HG03280 (cell line): ENCODE results near the gene CARNS1.
A peak's percentile ranks its signal among the peaks of the same experiment; 100 is the strongest.

Experiments
- ATAC-seq: cut with Tn5 transposase; IDR thresholded peaks from one replicate; pipeline ENCODE4 v1.9.1; 2021; ENCODE audit warnings: mild to moderate bottlenecking, moderate library complexity; ENCODE audit not compliant: unreplicated experiment

Gene CARNS1

DNA sequence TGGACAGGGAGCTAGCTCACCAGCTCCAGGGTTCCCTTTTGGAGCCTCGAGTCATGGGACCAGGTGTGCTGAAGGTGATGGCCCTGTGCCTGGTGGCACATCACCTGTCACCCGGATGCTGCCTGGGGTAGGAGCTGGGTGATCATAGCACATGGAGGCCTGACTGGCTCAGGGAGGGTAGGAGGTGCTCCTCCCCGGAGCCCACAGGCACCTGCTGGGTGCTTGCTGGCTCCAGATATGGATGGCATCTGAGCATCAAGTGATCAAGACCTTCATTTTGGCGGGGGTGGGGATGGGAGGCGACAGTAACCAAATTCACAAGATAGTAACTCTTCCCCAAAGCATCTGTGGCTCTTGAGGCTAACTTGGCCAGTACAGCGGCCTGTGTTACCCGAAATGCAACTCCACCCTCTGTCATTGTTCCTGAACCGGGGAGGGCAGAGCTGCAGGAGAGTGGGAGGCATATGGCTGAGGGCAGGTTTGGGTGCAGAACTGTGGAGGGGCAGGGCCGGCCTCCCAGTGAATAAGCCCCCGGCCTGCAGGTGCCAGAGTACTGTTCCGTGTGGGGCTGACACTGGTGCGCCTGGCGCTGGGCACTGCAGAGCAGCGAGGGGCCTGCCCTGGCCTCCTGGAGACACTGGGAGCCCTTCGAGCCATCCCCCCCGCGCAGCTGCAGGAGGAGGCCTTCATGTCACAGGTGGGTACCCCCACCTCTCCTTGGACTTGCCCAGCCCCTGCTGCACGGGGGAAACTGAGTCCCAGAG is 6.9 kb upstream of the CARNS1 start:
- ATAC-seq, result no peak

DNA sequence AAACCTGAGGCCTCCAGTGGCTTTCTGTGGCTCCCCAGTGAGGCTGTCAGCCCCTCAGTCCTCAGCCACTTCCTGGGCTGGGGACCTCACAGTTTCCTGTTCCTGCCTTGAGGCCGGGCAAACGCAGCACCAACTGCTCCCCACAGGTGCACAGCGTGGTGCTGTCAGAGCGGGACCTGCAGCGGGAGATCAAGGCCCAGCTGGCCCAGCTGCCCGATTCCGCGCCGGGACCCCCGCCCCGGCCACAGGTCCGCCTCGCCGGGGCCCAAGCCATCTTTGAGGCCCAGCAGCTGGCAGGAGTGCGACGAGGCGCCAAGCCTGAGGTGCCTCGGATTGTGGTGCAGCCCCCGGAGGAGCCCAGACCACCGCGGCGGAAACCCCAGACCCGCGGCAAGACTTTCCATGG is 6.2 kb upstream of the CARNS1 start:
- ATAC-seq, result no peak

DNA sequence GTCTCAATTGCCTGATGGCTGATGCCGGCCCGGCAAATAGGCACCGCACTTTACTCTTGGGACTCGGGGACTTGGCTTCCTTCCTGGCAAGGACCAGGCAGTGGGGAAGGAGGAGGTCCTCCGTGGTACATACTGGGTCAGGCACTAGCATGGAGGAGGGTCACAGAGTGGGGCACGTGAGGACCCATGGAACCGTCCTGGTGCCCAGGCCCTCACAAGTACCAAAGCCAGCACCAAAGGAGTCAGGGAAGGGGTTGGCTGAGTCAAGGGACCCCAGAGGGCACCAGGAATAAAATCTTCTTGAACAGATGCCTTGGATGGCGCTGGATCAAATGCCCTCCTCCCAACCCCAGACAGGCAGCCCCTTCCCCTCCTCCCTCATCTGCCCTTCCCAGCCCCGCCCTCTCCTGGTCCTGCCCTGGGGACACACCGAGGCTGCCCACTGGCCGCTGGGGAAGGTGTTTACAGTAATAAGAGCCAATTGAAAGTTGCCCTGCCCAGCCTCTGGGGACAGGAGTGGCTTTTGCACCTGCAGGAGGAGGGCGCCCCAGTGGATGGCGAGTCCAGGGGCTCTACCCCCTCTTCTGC is 5.6 kb upstream of the CARNS1 start:
- ATAC-seq, result no peak

DNA sequence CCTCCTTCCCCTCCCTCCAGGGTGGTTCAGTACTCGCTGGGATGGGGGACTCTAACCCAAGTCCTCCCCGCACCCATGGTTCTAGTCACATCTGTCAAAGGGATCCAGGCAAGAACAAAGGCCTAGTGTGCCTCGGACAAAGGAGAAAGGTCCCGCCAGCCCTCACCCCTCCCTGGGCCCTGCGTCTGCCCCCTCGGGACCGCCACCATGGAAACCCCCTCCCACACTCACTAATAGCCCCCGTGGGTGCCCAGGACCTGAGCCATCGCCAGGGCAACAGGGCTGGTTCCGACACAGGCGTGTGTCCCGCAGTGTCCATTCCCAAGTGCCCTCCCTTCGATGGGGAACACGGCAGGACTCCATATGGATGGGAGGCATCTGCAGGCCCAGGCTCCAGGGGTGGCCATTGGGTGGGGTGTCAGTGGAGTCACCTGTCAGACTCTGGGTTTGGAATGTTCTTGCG is 5.1 kb upstream of the CARNS1 start:
- ATAC-seq, result no peak

DNA sequence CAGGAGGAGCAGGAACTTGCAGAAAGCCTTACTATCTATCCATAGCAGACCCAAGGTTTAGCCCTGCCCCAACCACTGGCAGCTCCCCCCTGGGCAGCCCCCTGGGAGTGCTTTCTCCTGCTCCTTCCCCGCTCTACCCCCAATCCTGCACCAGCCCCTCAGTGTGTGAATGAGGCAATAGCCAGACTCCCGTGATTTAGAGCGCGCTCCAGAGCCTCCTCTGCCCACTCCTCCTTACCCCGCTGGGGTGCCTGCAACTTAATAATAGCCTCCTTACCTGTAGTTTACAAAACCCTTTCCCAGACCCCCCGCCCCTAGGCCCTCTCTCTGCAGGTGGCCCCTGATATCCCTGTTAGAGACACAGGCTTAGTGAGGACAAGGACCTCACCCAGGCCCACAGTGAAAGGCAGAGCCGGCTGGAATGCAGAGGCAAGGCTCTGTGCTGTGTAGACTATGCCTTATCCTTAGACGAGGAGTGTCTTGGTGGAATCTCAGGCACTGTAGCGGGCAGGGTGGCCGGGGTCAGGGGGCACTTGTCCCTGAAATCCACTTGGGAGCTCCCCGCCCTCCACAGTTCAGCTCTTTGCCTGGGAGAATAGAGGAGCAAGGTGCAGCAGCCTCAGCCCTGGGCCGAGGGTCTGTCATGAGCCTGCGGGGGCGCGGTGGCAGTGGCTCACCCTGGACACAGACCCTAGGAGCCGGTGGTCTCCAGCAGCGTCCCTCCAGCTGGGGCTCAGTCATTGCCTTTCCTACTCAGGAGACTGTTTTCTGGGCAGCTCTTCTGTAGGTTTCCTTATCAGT is 4.3 kb upstream of the CARNS1 start:
- no peak for ATAC-seq

DNA sequence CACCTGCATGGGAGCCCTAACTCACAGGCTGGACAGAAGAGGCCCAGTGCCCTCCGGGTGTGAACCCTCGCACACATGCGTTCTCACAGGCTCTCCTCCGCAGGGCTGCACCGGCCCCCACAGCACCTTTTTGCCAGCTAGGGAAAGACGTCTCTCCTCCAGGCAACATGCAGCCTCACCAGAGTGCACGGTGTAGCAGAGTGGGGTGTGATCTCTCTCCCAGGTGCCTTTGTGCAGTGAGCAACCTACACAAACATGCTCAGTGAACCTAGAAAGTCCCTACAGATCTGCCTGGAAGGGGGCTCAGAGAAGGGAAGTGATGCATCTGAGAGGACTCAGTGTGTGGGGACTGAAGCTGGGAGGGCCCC is 3.7 kb upstream of the CARNS1 start:
- no peak for ATAC-seq

DNA sequence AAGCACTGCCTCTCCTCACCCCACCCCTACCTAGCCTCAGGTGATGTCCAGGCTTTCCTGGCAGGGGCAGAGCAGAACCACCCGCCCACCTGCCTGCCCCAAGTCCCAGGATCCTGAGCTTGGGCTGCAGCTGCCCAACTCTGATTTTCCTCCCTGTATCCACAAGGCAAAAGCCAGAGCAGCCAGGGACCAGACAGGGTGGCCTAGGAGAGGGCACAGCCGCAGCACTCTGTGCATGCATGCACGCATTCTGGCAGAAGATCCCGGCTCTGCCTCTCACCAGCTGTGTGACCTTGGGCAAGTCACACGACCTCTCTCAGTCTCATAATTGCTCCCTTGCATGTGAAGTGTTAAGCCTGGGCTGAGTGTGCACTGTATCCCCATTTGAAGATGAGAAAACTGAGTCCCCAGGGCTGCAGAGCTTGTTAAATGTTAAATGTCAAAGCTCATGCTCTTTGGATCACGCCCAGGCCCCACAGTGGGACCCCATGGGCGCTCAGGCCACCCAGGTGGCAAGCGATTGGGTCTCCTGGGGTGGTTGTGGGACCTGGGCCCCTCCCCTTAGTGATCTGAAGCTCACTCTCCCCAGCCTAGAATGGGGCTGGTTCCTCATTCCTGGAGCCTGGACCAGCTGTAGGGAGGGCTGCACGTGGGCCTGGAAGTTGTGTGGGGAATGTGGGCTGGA is 2.8 kb upstream of the CARNS1 start:
- no peak for ATAC-seq

DNA sequence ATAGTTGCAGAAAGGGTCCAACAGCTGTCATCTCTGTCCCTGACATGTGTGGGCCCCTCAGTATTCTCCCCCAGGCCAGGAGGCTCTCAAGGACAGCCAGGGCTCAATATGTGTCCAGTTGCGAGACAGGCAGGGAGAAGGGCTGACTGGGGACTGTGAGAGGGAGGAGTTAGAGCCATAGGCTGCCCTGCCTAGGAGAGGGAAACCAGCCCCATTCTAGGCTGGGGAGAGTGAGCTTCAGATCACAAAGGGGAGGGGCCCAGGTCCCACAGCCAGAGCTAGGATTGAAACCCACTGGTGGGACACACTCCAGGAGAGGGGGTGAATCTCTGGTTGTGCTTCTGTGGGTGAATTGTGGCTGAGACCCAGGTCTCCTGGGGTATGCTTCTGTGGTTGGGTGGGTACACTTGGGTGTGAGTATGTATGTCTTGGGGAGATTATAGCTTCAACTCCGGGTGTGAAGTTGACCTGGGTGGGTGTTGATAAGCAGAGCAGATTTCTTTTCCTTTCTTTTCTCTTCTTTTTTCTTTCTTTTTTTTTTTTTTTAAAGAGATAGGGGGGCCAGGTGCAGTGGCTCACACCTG is 2.1 kb upstream of the CARNS1 start:
- no peak for ATAC-seq

DNA sequence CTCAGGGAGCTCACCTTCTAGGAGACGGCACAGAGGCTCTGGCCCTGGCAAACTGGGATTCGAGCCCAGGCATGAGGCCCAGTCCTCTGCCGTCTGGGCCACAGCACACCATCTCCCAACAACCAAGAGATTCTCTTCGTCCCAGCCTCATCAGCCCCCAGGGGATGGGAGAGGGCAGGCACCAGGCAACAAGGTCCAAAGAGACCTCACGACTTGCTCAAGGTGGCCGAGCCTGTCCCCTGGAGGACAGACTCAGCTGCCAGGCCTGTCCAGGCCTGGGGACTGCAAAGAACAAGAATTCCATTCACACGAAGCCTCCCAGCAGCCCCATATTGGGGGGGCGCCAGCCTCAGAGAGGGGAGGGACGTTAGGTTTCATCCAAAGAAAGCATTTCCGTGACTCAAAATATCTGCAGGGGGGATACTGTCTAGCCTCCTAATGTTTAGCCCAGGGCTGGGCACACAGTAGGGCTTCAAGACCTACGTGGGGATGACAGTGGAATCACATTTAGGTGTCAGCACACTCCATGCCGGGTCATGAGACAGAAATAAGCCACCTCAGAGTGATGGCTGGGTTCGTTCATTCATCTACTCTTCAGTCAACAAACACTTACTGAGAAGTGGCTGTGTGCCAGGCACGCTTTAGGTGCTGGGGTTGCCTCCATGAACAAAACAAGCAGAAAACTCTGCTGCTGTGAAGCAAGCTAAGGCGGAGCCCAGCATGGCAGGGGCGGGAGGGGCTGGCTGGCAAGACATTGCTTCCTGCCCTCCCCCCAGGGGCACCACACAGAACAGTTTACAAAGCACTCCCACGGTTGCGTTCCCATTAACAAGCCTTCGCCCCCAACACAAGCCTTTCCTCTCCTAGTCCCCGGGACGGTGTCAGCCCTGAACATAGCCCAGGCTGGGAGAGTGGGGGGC is 1.2 kb downstream of the CARNS1 start:
- no peak for ATAC-seq

DNA sequence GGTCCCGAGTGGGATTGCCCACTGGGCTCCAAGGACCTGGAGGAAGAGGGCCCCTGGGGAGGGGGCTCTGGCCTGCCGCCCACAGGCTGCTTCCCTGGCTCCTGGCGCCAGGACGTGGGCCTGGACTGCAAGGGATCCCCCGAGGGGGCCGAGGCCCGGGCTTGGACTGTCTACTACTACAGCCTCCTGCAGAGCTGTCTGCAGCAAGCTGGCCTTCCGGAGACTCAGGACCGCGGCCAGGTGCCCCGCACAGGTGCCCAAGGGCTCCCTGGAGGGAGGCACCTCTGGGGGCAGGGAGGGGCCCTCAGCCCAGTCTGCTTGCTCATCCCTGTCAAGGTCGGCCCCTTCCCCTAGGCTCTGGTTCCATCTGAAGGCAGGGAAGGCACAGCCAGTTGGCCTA is 1.9 kb downstream of the CARNS1 start:
- ATAC-seq, result no peak

DNA sequence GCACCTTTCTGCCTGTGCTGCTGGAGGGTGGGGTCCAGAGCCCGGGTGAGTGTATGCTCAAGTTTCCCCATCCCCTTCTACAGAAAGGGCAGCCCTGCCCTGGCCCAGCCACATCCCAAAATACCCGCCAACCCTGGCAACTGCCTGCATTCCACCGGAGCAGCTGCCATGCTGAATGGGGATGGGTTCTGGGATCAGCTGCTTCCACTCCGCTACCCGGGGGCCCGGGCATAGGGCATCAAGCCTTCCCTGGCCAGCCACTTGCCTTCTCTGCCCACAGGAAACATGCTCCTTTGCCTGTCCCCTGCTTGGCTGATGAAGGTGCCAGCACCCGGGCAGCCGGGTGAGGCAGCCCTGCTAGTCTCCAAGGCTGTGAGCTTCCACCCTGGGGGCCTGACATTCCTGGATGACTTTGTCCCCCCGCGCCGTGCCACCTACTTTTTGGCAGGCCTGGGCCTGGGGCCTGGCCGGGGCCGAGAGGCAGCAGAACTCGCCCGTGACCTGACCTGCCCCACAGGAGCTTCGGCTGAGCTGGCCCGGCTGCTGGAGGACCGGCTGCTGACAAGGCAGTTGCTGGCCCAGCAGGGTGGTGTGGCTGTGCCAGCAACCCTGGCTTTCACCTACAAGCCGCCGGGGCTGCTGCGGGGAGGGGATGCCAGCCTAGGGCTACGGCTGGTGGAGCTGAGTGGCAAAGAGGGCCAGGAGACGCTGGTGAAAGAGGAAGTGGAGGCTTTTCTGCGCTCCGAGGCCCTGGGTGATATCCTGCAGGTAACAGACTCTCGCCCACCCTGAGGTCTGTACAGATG is 3.2 kb downstream of the CARNS1 start:
- no peak for ATAC-seq

DNA sequence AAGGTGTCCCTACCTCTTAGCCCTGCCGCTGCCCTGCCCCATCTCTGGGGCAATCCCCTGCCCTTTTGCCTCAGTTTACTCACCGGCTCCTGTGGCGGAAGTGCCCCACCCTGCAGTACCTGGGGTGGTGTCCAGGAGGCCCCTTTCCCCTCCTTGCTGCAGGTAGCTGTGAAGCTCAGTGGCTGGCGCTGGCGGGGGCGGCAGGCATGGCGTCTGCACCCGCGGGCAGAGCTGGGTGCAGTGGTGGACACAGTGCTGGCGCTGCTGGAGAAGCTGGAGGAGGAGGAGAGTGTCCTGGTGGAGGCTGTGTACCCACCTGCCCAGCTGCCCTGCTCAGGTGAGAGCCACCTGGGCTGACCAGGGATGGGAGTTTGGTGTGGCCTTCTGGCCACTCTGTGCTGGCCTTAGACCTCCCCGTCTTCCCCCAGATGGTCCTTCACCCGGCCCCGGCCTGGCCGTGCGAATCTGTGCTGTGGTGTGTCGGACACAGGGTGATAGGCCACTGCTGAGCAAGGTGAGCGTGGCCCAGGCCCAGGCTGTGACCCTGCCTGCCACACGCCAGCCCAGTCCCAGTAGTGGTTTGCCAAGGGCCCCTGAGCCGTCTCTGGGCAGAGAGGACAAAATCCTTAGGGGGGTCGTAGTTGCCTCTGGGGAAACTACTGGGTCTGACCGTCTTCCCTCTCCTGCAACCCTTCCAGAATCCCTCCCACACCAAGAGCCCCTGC is 4.0 kb downstream of the CARNS1 start:
- ATAC-seq, result no peak

DNA sequence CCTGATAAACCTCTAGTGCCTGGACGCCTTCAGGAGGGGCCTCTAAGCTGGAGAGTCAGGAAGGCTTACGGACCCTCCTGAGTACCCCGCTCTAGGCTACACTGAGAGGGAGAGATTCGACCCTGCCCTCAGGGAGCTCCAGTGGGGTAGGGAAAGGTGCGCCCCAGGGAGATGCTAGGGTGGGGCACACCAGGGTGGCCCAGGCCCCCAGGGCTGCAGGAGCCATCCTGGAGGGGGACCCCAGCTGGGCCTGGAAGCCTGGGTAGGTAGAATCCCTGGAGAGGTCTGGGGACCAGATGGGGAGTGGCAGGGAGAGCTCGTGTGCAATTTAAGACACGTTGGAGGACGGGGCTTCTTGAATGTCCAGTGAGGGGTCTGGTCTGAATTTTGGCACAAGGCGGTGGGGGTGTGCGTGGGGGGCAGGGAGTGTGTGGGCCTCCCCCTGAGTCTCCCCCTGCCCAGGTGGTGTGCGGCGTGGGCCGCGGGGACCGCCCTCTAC is 4.7 kb downstream of the CARNS1 start:
- no peak for ATAC-seq

DNA sequence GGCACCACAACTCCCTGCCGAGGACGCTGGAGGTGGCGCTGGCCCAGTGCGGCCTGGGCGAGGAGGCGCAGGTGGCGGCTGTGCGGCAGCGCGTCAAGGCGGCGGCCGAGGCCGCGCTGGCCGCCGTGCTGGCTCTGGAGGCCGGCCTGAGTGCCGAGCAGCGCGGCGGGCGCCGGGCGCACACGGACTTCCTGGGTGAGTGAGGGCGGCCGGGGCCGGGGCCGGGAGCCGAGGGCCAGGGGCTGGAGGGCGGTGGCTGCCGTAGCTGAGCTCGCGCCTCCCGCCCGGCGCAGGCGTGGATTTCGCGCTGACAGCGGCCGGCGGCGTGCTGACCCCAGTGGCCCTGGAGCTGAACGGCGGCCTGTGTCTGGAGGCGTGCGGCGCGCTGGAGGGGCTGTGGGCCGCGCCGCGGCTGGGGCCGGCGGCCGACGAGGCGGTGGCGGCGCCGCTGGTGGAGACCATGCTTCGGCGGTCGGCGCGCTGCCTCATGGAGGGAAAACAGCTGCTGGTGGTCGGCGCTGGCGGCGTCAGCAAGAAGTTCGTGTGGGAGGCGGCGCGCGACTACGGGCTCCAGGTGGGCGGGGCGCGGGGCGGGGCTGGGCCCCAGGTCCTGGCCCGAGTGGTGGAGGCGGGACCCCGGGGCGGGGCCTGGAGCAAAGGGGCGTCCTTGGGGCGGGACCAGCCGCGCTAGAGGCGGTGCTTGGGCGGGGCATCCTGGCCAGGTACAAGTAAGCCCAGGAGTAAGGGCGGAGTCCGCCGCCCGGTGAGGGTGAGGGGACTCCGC is 5.4 kb downstream of the CARNS1 start:
- peak; percentile 93 for ATAC-seq

DNA sequence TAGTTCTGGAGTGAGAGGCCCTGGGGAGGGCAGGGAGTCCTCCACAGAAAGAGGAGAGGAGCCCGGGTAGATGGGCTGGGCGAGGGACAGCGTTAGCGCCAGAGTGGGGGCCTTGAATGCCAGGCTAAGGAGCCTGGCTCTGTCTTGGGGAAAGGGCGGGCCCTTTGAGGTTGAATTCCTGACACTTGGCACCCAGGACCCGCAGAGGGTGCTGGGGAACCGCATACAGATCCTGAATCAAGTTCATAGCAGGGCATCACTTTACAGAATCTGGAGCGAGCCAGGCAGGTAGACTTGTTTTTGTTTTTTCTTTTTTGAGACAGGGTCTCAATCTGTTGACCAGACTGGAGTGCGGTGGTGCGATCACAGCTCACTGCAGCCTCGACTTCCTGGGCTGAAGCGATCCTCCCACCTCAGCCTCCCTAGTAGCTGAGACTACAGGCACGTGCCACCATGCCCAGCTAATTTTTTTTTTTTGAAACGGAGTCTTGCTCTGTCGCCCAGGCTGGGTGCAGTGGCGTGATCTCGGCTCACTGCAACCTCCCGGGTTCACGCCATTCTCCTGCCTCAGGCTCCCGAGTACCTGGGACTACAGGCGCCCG is 6.1 kb downstream of the CARNS1 start:
- ATAC-seq, result no peak

DNA sequence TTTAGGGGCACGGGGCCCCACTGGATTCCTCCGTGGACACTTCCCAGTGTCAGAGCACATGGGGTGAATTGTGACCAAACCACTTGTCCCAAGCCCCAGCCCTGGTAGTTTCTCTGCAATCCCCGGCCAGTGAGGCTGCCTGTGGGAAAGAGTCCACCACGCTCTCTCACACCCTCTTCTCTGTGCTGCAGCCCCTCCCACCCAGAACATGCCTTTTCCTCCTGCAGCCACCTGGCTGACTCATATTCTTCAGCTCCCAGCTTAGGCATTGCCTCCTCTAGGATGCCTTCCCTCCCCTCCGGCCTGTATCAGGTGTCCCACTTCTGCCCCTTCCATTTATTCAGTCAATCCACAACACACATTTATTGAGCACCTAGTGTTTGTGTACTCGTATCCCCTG is 7.4 kb downstream of the CARNS1 start:
- no peak for ATAC-seq

DNA sequence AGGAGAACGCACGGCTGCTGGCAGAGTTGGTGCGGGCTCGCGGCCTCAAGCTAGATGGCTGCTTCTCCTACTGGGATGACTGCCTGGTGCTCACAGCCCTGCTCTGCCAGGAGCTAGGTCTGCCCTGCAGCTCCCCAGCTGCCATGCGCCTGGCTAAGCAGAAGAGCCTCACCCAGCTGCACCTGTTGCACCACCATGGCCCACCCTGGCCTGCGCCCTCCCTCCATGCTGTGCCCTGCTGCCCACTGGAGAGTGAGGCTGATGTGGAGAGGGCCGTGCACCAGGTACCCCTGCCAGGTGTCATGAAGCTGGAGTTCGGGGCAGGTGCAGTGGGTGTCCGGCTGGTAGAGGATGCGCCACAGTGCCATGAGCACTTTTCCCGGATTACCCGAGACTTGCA is 8.0 kb downstream of the CARNS1 start:
- no peak for ATAC-seq
